OCI-LY7 (cell line): ENCODE data around the gene SYNRG. TPM values are rescaled to one million over a fixed set of nuclear protein-coding genes. Genes with fewer than 3 reads are reported as not detected.

ENCODE experiments used
- BruUV-seq: library from RNA; stranded (reverse); fragments of 400-500 nt; replicated peaks from 2 replicates; lab custom pipeline; 2021; lab: Mats Ljungman, UMichigan
- CTCF ChIA-PET: fragments of 300-600 bp; sonication (Branson Sonifier 250); formaldehyde crosslinking; loops from one replicate; lab custom pipeline; 2022; ENCODE audit warnings: antibody characterized with exemption; ENCODE audit not compliant: unreplicated experiment; lab: Charles Lee
- POLR2A ChIA-PET: fragments of 300-600 bp; sonication (Branson Sonifier 250); formaldehyde crosslinking; loops from one replicate; lab custom pipeline; 2022; ENCODE audit warnings: antibody characterized with exemption; lab: Charles Lee
- DNase-seq: peaks from one replicate; pipeline ENCODE4 v3.0.0-alpha.2; 2015; ENCODE audit warnings: low spot score
- H2AFZ ChIP-seq: fragments of 200-600 bp; sonication (generic), shearing (Covaris generic); 2 replicates; pipeline ENCODE4 v1.6.1; 2014; ENCODE audit warnings: mild to moderate bottlenecking, antibody characterized with exemption, low read length, moderate library complexity
- H3K27ac ChIP-seq: fragments of 200-600 bp; sonication (generic); 2 replicates; pipeline ENCODE4 v1.5.1; 2014; ENCODE audit warnings: mixed run types, low read depth, mild to moderate bottlenecking, moderate library complexity, low read length, inconsistent platforms; ENCODE audit not compliant: poor library complexity, severe bottlenecking
- H3K36me3 ChIP-seq: fragments of 200-600 bp; sonication (generic); 2 replicates; pipeline ENCODE4 v1.6.1; 2014; ENCODE audit warnings: mild to moderate bottlenecking, antibody characterized with exemption, low read length, moderate library complexity, mixed read lengths; ENCODE audit not compliant: insufficient read depth
- H3K4me1 ChIP-seq: fragments of 200-600 bp; sonication (generic); 2 replicates; pipeline ENCODE4 v1.5.1; 2014; ENCODE audit warnings: mild to moderate bottlenecking, low read length; ENCODE audit not compliant: insufficient read depth, poor library complexity, severe bottlenecking
- H3K4me2 ChIP-seq: fragments of 200-600 bp; sonication (generic); 2 replicates; pipeline ENCODE4 v1.6.1; 2014; ENCODE audit warnings: mild to moderate bottlenecking, low read length
- H3K4me3 ChIP-seq: fragments of 200-600 bp; sonication (generic); 2 replicates; pipeline ENCODE4 v1.5.1; 2014; ENCODE audit warnings: mild to moderate bottlenecking, low read depth, low read length; ENCODE audit not compliant: poor library complexity, severe bottlenecking
- H3K79me2 ChIP-seq: fragments of 200-600 bp; sonication (generic); 2 replicates; pipeline ENCODE4 v1.6.1; 2016; ENCODE audit warnings: low read depth, mild to moderate bottlenecking, low read length, moderate library complexity, mixed read lengths; ENCODE audit not compliant: insufficient read depth
- H3K9me2 ChIP-seq: fragments of 200-600 bp; sonication (generic); 2 replicates; pipeline ENCODE4 v1.6.1; 2016; ENCODE audit warnings: mild to moderate bottlenecking, low read length, mixed read lengths; ENCODE audit not compliant: insufficient read depth
- H3K9me3 ChIP-seq: fragments of 200-600 bp; sonication (generic); 2 replicates; pipeline ENCODE4 v1.6.1; 2014; ENCODE audit warnings: mild to moderate bottlenecking, mixed run types, low read length, mixed read lengths
- H4K20me1 ChIP-seq: fragments of 200-600 bp; sonication (generic); 2 replicates; pipeline ENCODE4 v1.6.1; 2014; ENCODE audit warnings: mild to moderate bottlenecking, antibody characterized with exemption, low read length, moderate library complexity, mixed read lengths; ENCODE audit not compliant: insufficient read depth
- EZH2phosphoT487 ChIP-seq: fragments of 200-600 bp; sonication (generic); IDR thresholded peaks from 2 replicates; pipeline ENCODE4 v1.6.1; 2018; ENCODE audit warnings: low read depth, borderline replicate concordance, mild to moderate bottlenecking, mixed run types, antibody characterized with exemption, low read length, moderate library complexity, mixed read lengths
- intact Hi-C: fragments of 100-400 bp; cut with micrococcal nuclease; formaldehyde crosslinking; loops from one replicate; pipeline ENCODE4 v1.10.0; 2022; ENCODE audit not compliant: unreplicated experiment
- total RNA-seq, 2 experiments: library from RNA; depleted of rRNA in 1 of 2; stranded (reverse); fragments of >200 nt in 1 of 2; shearing (Covaris generic) in 1 of 2; gene quantifications; 2 replicates each; pipeline ENCODE4 v1.2.3, GENCODE V29; 2014 to 2022
- TF ChIP-seq, protein P1 (sequence below): fragments of 200-600 bp; sonication (generic); conservative IDR thresholded peaks from 2 replicates; pipeline ENCODE4 v1.5.1; 2014; ENCODE audit warnings: mild to moderate bottlenecking, antibody characterized with exemption, low read length, moderate library complexity, mixed read lengths

SYNRG gene
- total RNA-seq, 2 experiments from 2014 or later = 39.6 to 132 TPM

GRCh38 chr17:37585066-37585465 lies 24.2 kb downstream of the SYNRG start:
- no peak for DNase-seq
- intact Hi-C loops = no loop called here
- POLR2A ChIA-PET = no interaction called here
- no peaks in the 10 kb centered on the region for H3K9me2 ChIP-seq
- no peak overlapping the region for H2AFZ ChIP-seq
- H3K4me1 ChIP-seq = no peaks in the 10 kb centered on the region
- no TSS peak for BruUV-seq
- no peak overlapping the region for H3K4me3 ChIP-seq
- no peak overlapping the region for H3K27ac ChIP-seq
- H3K36me3 ChIP-seq = peaks cover 98% of the 10 kb centered on the region
- no peaks in the 10 kb centered on the region for H3K9me3 ChIP-seq
- no peaks in the 10 kb centered on the region for H4K20me1 ChIP-seq
- H3K79me2 ChIP-seq = peaks cover 33% of the 10 kb centered on the region
- TF ChIP-seq EZH2phosphoT487 = no peak
- TF ChIP-seq, protein P1, sequence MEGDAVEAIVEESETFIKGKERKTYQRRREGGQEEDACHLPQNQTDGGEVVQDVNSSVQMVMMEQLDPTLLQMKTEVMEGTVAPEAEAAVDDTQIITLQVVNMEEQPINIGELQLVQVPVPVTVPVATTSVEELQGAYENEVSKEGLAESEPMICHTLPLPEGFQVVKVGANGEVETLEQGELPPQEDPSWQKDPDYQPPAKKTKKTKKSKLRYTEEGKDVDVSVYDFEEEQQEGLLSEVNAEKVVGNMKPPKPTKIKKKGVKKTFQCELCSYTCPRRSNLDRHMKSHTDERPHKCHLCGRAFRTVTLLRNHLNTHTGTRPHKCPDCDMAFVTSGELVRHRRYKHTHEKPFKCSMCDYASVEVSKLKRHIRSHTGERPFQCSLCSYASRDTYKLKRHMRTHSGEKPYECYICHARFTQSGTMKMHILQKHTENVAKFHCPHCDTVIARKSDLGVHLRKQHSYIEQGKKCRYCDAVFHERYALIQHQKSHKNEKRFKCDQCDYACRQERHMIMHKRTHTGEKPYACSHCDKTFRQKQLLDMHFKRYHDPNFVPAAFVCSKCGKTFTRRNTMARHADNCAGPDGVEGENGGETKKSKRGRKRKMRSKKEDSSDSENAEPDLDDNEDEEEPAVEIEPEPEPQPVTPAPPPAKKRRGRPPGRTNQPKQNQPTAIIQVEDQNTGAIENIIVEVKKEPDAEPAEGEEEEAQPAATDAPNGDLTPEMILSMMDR = no peak
- no peak overlapping the region for H3K4me2 ChIP-seq
- CTCF ChIA-PET = no interaction called here

GRCh38 chr17:37576281-37576680 lies 32.9 kb downstream of the SYNRG start:
- intact Hi-C loops = no loop called here
- Histone ChIP-seq H3K79me2 (no peaks in the 10 kb centered on the region), H3K27ac (no peak overlapping the region), H3K9me3 (no peaks in the 10 kb centered on the region; the same call in 1 of the 2 replicates), H2AFZ (no peak overlapping the region), H3K4me1 (no peaks in the 10 kb centered on the region), H3K9me2 (no peaks in the 10 kb centered on the region), H3K4me3 (no peak overlapping the region), H3K4me2 (no peak overlapping the region), H3K36me3 (peaks cover 99% of the 10 kb centered on the region), H4K20me1 (no peaks in the 10 kb centered on the region)
- POLR2A ChIA-PET = no interaction called here
- no peak for DNase-seq
- CTCF ChIA-PET = no interaction called here
- BruUV-seq = no TSS peak
- TF ChIP-seq, protein P1 = no peak
- no peak for TF ChIP-seq EZH2phosphoT487

DNA sequence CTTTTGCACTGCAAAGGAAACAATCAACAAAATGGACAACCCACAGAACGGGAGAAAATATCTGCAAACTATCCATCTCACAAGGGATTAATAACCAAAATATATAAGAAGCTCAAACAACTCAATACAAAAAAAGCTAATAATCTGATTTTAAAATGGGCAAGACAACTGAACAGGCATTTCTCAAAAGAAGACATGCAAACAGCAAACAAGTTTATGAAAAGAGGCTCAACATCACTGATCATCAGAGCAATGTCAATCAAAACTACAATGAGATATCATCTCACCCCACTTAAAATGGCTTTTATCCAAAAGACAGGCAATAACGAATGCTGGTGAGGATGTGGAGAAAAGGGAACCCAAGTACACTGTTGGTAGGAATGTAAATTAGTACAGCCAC lies 34.8 kb downstream of the SYNRG start:
- Histone ChIP-seq H2AFZ (no peak overlapping the region), H3K4me1 (no peaks in the 10 kb centered on the region), H3K9me3 (no peaks in the 10 kb centered on the region; the same call in 1 of the 2 replicates), H4K20me1 (no peaks in the 10 kb centered on the region), H3K4me3 (no peak overlapping the region), H3K9me2 (no peaks in the 10 kb centered on the region), H3K4me2 (no peak overlapping the region), H3K79me2 (no peaks in the 10 kb centered on the region), H3K36me3 (peaks cover 100% of the 10 kb centered on the region), H3K27ac (no peak overlapping the region)
- intact Hi-C loops = loop anchor here (2.0 kb wide), 1 partner anchor 16 kb away; no protein-coding TSS in a partner anchor
- CTCF ChIA-PET = no interaction called here
- no TSS peak for BruUV-seq
- POLR2A ChIA-PET = interaction anchor here (0.7 kb wide), 1 partner anchor 14 kb away, joined by 3 read pairs; no protein-coding TSS in a partner anchor
- TF ChIP-seq EZH2phosphoT487 = no peak
- TF ChIP-seq, protein P1 = no peak
- no peak for DNase-seq
